GM19397 (cell line): ENCODE measurements around the gene LMOD2.

ENCODE experiments used
- ATAC-seq: cut with Tn5 transposase; IDR thresholded peaks from one replicate; pipeline ENCODE4 v1.9.1; 2021; ENCODE audit warnings: mild to moderate bottlenecking, moderate library complexity; ENCODE audit not compliant: unreplicated experiment

LMOD2 gene

GRCh38 chr7:123637878-123638277 is 17.8 kb upstream of the LMOD2 start:
- ATAC-seq = no peak

GRCh38 chr7:123639631-123640030 is 16.0 kb upstream of the LMOD2 start:
- ATAC-seq = no peak

GRCh38 chr7:123640583-123640982 is 15.1 kb upstream of the LMOD2 start:
- ATAC-seq = no peak

DNA sequence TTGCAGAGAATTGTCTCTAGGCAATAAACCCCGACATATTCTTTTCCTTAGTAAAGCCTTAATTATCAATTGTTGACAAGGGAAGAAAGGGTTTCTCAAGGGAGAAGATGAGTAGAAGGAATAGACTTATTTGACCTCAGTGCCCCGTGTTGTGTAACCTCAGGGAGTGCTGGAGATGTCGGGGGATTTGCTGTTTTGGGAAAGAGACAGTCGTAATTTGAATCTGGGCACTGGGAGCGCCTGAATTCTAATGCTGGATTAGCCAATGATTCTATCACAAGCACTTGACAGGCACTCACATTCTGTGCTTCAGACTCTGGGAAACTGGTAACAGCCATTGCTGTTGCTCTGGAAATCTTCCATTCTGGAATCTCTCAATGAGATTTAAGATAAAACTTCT is 13.8 kb upstream of the LMOD2 start:
- no peak for ATAC-seq

- no peak for ATAC-seq
Observed at GRCh38 chr7:123643495-123644441, 11.9 kb upstream of the LMOD2 start.

DNA sequence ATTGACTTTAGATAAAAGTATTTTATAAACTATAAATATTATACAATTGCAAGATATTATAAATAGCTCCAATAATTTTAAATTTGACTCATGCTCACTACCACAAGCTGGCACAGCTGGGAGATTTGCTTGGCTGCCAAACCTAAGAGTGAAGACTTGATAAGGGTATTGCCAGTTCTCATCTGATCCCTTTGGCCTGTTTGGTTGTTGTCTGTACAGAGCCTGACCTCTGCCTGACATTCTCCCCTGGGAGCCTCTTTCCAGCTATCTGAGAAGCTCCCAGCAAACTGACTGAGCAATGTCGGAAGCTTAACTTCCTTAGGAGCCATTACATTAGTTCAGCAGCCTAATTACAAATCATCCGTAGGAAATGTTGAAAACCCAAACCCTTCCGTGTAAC is 10.2 kb upstream of the LMOD2 start:
- ATAC-seq = no peak

- ATAC-seq = no peak
Observed at GRCh38 chr7:123647106-123647730, 8.4 kb upstream of the LMOD2 start.

GRCh38 chr7:123649964-123650363 is 5.7 kb upstream of the LMOD2 start:
- ATAC-seq = no peak

DNA sequence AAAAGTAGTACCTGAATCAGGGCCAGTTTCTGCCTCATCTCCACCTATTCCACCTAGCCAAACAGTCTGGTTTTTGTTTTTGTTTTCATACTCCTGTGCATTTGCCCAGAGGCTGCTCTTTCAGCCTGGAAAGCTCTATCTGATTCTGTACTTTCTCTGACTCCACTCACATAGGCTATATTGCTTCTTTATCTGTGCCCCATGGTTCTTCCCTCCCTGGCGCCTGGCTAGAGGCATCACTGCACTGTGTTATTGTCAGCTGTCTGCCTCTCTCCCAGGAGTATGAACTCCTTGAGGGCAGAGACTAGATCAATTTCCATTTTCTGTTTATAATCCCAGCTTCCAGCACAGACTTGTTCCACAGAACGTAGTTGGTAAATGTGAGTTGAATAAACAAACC is 5.1 kb upstream of the LMOD2 start:
- ATAC-seq = no peak

DNA sequence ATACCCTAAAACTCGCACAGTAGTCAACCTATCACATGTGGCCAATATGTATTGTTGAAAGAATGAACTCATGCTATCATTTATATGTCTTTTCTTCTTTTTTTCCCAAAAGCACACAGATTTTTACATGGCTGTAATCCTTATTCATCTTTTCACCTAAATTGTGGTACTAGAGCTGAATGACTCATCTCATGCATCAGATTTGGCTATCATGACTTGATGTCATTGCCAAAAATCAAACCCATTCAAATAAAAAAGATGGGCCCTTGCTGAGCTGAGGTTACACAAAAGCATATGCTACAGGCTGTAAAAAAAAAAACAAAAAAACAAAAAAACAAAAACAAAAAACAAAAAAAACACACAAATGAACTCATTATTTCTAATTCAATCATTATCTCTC is 3.3 kb upstream of the LMOD2 start:
- no peak for ATAC-seq

DNA sequence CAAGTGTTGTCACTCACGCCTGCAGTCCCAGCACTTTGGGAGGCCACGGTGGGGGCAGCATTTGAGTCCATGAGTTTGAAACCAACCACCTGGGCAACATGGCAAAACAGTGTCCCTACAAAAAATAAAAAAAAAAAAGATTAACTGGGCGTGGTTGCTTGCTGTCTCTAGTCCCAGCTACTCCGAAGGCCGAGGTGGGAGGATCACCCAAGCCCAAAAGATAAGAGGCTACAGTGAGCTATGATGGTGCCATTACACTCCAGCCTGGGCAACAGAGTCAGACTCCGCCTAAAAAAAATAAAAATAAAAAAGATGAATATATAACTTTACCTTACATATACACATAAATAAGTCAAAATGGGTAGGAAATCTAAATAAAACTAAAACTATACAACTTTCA is 2.5 kb upstream of the LMOD2 start:
- ATAC-seq = no peak

GRCh38 chr7:123656544-123657303 is 1.1 kb downstream of the LMOD2 start:
- ATAC-seq = no peak

GRCh38 chr7:123657304-123657685 is 1.6 kb downstream of the LMOD2 start:
- ATAC-seq = no peak

DNA sequence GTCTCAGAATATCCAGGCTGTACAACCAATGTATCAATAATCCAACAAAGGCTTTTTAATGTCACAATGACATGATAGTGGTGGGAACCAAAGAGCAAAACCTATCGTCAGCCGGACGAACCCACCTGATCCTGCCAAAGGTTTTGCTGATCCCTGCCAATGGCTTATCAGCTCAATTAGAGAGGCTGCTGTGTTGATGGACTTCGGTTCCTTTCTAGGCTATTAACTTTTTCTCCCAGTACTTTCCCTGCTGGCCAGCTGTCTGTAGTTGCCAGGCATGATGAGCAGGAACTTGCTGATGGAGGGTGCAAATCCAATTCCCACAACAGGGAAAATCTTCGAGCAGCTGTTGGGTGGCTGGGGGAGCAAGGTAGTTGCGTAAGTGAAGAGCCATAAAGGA is 2.4 kb downstream of the LMOD2 start:
- no peak for ATAC-seq

- no peak for ATAC-seq
Observed at GRCh38 chr7:123660514-123661354, 5.1 kb downstream of the LMOD2 start.

GRCh38 chr7:123661765-123662164 is 6.1 kb downstream of the LMOD2 start:
- ATAC-seq = no peak

DNA sequence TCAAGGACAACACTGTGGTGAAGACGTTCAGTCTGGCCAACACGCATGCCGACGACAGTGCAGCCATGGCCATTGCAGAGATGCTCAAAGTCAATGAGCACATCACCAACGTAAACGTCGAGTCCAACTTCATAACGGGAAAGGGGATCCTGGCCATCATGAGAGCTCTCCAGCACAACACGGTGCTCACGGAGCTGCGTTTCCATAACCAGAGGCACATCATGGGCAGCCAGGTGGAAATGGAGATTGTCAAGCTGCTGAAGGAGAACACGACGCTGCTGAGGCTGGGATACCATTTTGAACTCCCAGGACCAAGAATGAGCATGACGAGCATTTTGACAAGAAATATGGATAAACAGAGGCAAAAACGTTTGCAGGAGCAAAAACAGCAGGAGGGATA is 6.6 kb downstream of the LMOD2 start:
- ATAC-seq = no peak

GRCh38 chr7:123662755-123663154 is 7.1 kb downstream of the LMOD2 start:
- ATAC-seq = no peak

- no peak for ATAC-seq
Observed at GRCh38 chr7:123663200-123663599, 7.5 kb downstream of the LMOD2 start.

- ATAC-seq = no peak
Observed at GRCh38 chr7:123665157-123665556, 9.5 kb downstream of the LMOD2 start.

GRCh38 chr7:123665896-123666295 is 10.2 kb downstream of the LMOD2 start:
- no peak for ATAC-seq
